Activated CD8-positive, alpha-beta memory T cell treated with anti-CD3 and anti-CD28 coated beads for 24 hours (primary cell): ENCODE measurements around the gene SLAIN2.

ENCODE experiments used
- DNase-seq: peaks from one replicate; pipeline ENCODE4 v3.0.0-alpha.2; 2020

The SLAIN2 gene

DNA sequence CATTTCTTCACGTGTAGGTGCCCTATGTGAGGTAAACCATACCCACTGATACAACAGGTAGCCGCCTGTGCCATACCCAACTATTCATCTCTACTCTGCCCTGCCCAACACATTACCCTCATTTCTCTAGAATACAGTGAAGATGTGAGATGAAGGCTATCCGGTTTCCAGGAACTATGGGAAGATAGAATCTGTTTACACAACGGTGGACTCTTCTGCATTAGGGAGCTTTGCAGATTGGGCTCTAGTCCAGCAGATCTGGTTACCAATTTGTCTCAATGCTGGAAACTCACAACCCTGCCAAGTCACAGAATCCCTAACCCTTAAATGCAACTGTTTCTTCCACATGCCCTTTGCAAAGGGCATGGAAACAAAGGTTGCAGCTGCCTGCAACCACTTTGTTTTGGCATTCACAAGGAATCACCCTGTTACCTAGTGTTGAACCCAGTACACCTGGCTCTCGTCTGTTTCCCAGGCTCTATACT lies 6.4 kb upstream of the SLAIN2 start:
- DNase-seq, result no peak

GRCh38 chr4:48336146-48336870 lies 5.0 kb upstream of the SLAIN2 start:
- DNase-seq, result no peak

DNA sequence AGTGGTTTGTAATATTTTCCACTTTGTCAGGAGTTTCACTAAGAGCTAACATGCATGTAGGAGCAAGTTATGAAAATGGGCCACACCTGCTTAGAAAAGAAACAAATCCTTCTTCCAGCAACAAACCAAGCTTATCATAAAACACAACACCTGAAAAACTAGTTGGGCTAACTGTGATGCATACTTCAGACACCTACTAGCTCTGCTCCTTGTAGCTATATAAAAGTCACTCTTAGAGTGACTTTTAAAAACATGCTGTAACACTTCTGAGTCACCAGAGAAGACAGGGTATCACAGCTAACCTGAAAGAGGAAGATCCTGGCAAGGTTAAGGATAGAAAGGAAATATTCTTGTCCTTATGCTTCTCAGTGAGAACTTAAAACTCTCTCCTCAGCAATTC lies 3.6 kb upstream of the SLAIN2 start:
- DNase-seq, result no peak

DNA sequence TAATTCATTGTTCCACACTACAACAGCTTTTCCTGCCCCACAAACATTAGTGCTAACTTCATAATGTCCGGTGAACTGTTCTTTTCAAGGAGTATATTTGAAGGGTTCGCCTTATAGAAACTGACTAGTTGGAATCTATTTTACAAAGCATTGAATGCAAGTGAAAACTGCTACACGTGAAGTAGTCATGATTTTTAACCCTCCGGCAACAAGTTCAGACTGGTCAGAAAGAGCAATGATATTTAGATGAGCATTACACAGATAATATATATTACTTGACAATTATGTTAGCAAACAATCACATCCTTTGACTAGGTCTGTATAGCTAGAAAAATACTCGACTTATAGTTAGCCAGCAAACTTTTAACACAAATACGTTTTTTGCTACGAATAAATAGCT lies 1.7 kb upstream of the SLAIN2 start:
- no peak for DNase-seq

DNA sequence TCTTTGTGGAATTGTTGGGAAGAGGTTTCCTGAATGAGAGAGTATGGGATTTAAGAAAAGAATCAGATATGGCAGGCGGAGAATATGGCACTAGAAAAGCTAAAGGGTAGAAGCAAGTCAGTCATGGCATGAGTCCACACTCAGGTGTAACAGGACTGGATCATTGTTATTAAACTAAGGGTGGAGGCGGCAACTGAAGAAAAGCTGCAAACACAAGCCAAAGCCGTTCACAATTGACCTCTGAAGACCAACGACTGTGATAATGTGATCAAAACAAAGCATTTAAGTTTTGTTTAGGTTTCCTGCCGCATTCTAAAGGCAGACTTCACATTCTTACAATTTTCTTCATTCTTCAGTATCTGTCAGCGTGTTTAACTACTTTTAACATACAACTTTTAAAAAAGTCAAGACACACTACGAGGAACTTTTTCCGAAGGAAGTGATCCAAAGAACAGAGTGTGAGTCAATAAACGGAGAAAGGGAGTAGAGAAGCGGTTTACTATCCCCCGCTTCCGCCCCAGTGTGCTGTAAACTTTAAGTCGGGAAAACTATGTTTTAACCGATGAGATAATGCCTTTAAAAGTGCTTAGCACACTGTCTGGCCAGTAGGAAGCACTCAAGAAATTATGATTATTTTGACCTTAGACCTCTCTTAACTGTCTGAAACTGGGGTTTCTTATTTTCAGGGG lies 909 bp upstream of the SLAIN2 start:
- DNase-seq, result no peak

DNA sequence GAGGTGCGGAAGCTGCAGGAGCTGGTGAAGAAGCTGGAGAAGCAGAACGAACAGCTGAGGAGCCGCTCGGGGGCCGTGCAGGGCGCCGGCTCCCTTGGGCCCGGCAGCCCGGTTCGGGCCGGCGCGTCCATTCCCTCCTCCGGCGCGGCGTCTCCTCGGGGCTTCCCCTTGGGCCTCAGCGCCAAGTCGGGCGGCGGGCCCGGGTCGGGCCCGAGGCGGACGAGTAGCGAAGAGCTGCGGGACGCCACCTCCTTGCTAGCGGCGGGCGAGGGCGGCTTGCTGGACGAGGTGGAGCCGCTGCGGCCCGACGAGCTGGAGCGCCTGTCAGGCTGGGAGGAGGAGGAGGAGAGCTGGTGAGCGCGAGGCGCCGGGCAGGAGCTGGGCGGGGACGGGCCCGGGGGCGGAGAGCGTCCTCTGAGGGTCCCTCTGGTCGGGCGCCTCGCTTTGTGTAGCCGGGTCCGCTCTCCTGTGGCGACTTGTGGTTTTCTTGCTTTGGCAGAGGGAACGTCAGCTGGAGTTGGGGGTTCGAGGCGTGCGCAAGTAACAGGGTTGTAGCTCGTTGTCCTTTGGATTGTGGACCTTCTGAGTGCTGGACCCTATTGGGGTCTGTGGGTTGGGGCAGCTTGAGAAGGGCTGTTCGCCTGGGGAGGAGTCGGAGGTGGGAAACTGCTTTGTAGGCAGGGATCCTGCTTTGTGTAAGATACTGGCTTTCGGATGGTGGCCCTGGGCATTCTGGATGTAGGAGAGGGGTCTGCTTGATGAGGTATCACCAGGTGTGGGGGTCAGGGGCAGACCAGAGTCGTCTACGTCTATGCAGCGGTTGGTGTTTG lies 662 bp downstream of the SLAIN2 start:
- DNase-seq, result no peak

DNA sequence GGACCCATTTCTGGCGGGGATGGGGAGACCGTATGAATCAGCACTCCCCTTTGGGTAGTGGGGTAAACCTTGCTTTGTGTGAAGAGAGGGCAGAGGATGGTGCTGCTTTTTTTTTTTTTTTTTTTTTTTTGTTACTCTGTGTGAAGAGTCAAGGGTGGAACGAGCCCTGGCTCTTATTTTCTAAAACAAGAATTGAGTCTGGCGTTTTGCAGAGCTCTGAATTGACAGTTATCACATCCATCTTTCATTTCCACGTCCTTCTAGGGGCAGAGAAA lies 1.2 kb downstream of the SLAIN2 start:
- DNase-seq, result no peak

DNA sequence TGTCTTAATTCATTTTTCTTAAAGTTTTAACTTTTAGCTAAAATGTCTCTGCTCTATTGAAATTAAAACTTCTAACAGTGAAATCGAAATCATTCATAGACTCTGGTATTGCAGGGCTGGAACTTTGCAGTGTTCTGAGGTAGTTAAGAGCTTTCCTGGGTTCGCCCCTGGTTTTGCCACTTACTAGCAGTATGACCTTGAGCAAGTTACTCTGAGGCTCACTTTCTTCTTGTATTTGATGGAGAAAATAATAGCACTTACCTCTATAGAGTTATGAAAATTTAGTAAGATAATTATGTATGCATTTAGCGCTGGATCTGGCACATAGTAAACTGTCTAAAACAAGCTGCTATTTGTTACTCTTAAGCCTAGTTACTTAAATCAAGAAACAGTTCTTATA lies 1.7 kb downstream of the SLAIN2 start:
- DNase-seq, result no peak

GRCh38 chr4:48343551-48343950 lies 2.2 kb downstream of the SLAIN2 start:
- no peak for DNase-seq

- DNase-seq, result no peak
Observed at GRCh38 chr4:48345542-48345941, 4.2 kb downstream of the SLAIN2 start.

GRCh38 chr4:48346594-48346993 lies 5.3 kb downstream of the SLAIN2 start:
- no peak for DNase-seq

DNA sequence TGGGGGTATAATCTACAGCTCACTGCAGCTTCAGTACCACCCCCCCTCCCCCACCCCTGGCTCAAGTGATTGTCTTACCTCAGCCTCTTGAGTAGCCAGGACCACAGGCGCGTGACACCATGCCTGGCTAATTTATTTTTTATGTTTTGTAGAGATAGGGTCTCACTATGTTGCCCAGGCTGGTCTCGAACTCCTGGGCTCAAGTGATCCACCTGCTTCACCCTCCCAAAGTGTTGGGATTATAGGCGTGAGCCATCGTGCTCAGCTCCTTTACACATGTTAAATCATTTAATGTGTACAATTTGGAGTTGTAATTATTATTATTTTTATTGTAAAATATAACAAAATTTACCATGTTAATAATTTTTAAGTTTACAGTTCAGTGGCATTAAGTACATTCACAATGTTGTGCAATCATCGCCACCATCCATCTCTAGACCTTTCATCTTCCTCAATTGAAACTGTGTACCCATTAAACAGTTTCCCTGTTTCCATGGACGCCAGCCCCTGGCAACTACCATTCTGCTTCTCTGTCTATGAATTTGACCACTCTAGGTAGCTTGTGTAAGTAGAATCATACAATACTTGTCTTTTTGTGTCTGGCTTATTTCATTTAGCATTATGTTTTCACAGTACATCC lies 6.1 kb downstream of the SLAIN2 start:
- no peak for DNase-seq

- no peak for DNase-seq
Observed at GRCh38 chr4:48350871-48351270, 9.5 kb downstream of the SLAIN2 start.

DNA sequence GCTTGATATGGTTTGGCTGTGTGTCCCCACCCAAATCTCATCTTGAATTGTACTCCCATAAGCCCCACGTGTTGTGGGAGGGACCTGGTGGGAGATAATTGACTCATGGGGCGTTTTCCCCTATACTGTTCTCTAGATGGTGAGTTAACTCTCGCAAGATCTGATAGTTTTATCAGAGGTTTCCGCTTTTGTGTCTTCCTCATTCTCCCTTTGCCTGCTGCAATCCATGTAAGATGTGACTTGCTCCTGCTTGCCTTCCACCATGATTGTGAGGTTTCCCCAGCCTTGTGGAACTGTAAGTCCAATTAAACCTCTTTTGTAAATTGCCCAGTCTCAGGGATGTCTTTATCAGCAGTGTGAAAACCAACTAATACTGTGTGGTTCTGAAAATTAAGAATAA lies 11.5 kb downstream of the SLAIN2 start:
- no peak for DNase-seq

DNA sequence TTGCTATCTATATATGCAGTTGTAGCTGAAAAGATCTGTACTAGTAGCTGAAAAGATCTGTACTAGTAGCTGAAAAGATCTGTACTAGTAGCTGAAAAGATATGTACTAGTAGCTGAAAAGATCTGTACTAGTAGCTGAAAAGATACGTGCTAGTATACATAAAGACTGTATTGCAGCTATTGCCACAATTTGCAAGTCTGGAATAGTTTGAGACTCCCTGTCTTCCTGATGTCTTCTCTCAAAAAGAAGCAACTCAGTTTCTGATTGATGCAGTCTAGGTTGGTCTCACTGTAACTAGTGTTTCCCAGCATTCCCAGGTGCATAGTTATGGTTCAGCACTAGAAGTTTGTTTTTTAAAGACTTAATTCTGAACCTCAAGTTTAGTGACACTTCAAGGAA lies 15.0 kb downstream of the SLAIN2 start:
- DNase-seq, result no peak

DNA sequence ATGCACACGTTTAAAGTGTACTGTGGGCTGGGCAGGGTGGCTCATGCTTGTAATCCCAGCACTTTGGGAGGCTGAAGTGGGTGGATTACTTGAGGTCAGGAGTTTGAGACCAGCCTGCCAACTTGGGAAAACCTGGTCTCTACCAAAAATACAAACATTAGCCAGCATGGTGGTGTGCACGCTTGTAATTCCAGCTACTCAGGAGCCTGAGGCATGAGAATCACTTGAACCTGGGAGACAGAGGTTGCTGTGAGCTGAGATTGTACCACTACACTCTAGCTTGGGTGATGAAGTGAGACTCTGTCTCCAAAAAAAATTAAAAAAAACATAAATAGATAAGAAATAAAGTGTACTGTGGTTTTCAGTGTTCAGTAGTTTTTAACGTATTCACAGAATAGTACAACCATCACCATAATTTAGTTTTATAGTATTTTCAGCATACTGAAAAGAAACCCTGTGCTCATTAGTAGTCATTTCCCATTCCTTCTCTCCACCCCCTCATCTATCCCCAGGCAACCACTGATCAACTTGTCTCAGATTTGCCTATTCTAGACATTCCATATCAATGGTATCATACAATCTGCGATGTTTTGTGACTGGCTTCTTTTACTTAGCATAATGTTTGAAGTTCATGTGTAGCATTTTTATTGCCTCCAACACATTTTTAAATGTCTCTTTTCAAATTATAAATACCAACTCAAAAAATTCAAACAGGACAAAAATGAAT lies 19.1 kb downstream of the SLAIN2 start:
- no peak for DNase-seq

DNA sequence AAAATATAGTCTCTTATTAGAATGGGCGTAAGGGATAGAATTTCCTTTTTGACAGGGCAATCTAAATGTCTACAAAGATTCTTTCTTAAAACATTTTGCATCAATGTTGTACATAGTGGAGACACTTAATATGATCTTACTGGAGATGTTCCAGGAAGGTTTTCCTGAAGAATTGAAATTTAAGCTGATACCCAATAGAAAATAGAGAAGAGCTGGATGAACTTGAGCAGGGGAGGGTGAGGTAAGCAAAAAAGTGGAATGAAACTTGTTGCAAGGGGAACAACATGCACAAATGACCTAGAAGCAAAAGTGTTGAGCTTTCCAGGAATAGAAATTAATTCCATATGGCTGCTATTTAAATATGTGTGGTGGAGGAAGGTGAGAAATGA lies 19.7 kb downstream of the SLAIN2 start:
- DNase-seq, result no peak

GRCh38 chr4:48366611-48367010 lies 25.3 kb downstream of the SLAIN2 start:
- DNase-seq, result no peak

- DNase-seq, result no peak
Observed at GRCh38 chr4:48367016-48367415, 25.7 kb downstream of the SLAIN2 start.

DNA sequence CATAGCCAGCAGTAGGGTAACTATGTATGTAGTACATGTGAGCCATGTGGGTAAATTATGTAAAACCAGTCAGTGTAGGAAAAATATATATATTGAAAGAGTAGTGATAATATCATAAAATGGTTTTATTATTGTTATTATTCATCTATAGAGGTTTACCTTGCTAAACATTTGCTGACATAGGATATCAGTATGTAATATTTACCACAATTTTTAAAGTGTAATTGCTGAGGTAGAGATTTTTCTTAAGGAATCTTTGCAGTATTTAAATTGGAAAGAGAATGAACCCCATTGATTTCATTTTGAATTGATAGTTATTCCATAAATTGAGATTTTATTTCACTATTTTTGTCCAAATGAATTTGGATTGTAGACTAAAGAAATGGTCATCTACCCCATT lies 27.1 kb downstream of the SLAIN2 start:
- DNase-seq, result no peak

DNA sequence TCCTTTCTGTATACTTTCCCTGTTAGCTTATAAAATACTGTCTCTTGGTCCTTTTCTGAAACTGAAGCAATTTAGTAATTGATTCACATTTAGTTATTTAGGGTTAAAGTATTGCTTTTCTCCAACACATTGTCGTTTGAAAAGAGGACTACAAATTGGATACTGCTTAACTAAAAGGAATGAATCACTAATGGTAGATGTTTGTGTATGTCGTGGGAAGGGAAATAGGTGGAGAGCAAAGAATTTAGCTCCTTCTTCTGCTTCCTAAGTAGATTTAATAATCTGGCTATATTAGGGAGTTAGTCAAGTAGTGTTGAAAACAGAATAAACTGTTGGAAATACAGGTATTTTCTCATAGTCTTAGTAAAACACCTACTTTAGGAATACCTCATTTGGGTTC lies 27.9 kb downstream of the SLAIN2 start:
- DNase-seq, result no peak

GRCh38 chr4:48369771-48370170 lies 28.4 kb downstream of the SLAIN2 start:
- no peak for DNase-seq
